ENCODE results near the gene SFMBT1.

GRCh38 chr3:52877085-52877484 lies 168.8 kb downstream of the SFMBT1 start:
- no peak for TF ChIP-seq POLR2AphosphoS5 (IDR thresholded peaks at IDR 0.05; ENCODE audit: borderline replicate concordance, low read depth, low read length)
- TF ChIP-seq EZH2 (IDR thresholded peaks at IDR 0.05), result no peak
- TF ChIP-seq FOXP2 (optimal IDR thresholded peaks at IDR 0.05; ENCODE audit: control extremely low read depth, extremely low read length, insufficient read depth), result no peak
